Right lobe of liver (tissue), 6 donors: ENCODE results near the gene SOWAHA. TPM values are rescaled to one million over a fixed set of nuclear protein-coding genes. Genes with fewer than 3 reads are reported as not detected.

ENCODE experiments used
- ATAC-seq, 4 donors: fragments of 200-7000 bp; cut with Tn5 transposase; one replicate each; pipeline ENCODE4 v1.9.1; 2020; ENCODE audit warnings: mild to moderate bottlenecking in 4 of 4, moderate library complexity in 4 of 4
- DNase-seq, 3 donors: peaks; one replicate each; pipeline ENCODE4 v3.0.0-alpha.2; 2020
- H3K27ac ChIP-seq, 3 donors: fragments of 200-600 bp; one replicate each; pipeline ENCODE4 v1.8.0; 2022
- H3K27me3 ChIP-seq, 2 donors: fragments of 200-600 bp; one replicate each; pipeline ENCODE4 v1.8.0; 2022
- H3K36me3 ChIP-seq, 4 donors: fragments of 200-600 bp; sonication (generic) in 1 of 4; one replicate each; pipeline versions ENCODE4 v1.5.1 to v1.8.0; 2017 to 2022; ENCODE audit warnings: control low read depth in 1 of 4
- H3K4me1 ChIP-seq, 4 donors: fragments of 200-600 bp; sonication (generic) in 1 of 4; one replicate each; pipeline versions ENCODE4 v1.5.1 to v1.8.0; 2017 to 2022; ENCODE audit warnings: control low read depth in 1 of 4
- H3K4me3 ChIP-seq, 3 donors: fragments of 200-600 bp; one replicate each; pipeline ENCODE4 v1.8.0; 2022
- H3K9me3 ChIP-seq, 4 donors: fragments of 200-600 bp; sonication (generic) in 1 of 4; one replicate each; pipeline versions ENCODE4 v1.5.1 to v1.8.0; 2017 to 2022; ENCODE audit warnings: control low read depth in 1 of 4
- CTCF ChIP-seq, 4 donors: fragments of 200-600 bp in 3 of 4; fragments of 450-650 bp in 1 of 4; IDR thresholded peaks; one replicate each; pipeline versions ENCODE4 v1.5.1 to v1.8.0; 2016 to 2022; ENCODE audit warnings: antibody characterized with exemption in 4 of 4, mild to moderate bottlenecking in 2 of 4
- POLR2A ChIP-seq: fragments of 450-650 bp; IDR thresholded peaks from one replicate; pipeline ENCODE4 v1.6.1; 2017; ENCODE audit warnings: antibody characterized with exemption, mild to moderate bottlenecking
- WGBS: methylation state at CpG from one replicate; pipeline ENCODE4 v1.1.6; 2018; ENCODE audit warnings: low coverage, low lambda C conversion rate; ENCODE audit not compliant: insufficient coverage; ENCODE audit errors: missing lambda C conversion rate; 5-methylcytosine and 5-hydroxymethylcytosine counted together
- intact Hi-C, 2 donors: fragments of 100-400 bp; cut with DNase I; formaldehyde crosslinking; loops; one replicate each; pipeline versions ENCODE4 v1.11.2 to v1.14.1; 2022
- total RNA-seq, 6 experiments: library from RNA; depleted of rRNA in 2 of 6; stranded (reverse); fragments of >200 nt in 2 of 6; fragmentation: NEBNext Ultra II Directional in 3 of 6; extraction: Animal tissue kit (Norgen Biotek cat#: 25700) in 3 of 6; gene quantifications; one replicate each; pipeline versions ENCODE4 v1.1.0 to v1.2.4, GENCODE V29; 2016 to 2023
- donor health status: DM: no; HTN: yes; CAD: no.
- donor health status: DM: no; HTN: no; CAD: no.
- donor health status: DM: no; HTN: no; CAD: no.
- donor health status: DM: no; HTN: yes; CAD: no.
- donor health status: DM: no; HTN: yes; CAD: no.

Gene SOWAHA
- total RNA-seq, 6 experiments from 2014 or later: 0.95 to 4.7 (median 1.4) TPM

- Histone ChIP-seq H3K9me3 (no peaks in the 10 kb centered on the region), H3K4me1 (peaks cover 0 to 5% (median 0%) of the 10 kb centered on the region in 4 donors), H3K27ac (peak overlapping the region; percentile 40 to 55 (median 51)), H3K36me3 (no peaks in the 10 kb centered on the region), H3K4me3 (peak overlapping the region; percentile 78 to 93 (median 78)), H3K27me3 (no peaks in the 10 kb centered on the region)
- DNase-seq: no peak
- intact Hi-C loops: no loop called here
- no peak for TF ChIP-seq CTCF (IDR thresholded peaks at IDR 0.05)
- no peak for TF ChIP-seq POLR2A
- no peak for ATAC-seq
- no CpG with 5 or more reads among the region's 40 CpGs for WGBS
These were observed 36.2 kb upstream of the SOWAHA start for GRCh38 chr5:132776938-132777208.

- intact Hi-C loops: no loop called here
- Histone ChIP-seq H3K4me1 (peaks cover 0 to 5% (median 0%) of the 10 kb centered on the region in 4 donors), H3K4me3 (peak within 1 kb of the TSS; percentile 78 to 93 (median 78)), H3K27ac (peak within 1 kb of the TSS; percentile 40 to 55 (median 51)), H3K36me3 (no peaks in the 10 kb centered on the region), H3K27me3 (no peaks in the 10 kb centered on the region), H3K9me3 (no peaks in the 10 kb centered on the region)
- peak; percentile 77 to 82 (median 78) for ATAC-seq
- TF ChIP-seq POLR2A: no peak
- TF ChIP-seq CTCF (IDR thresholded peaks at IDR 0.05): no peak
- peak; percentile 60 to 67 (median 61) for DNase-seq
- WGBS: 32% methylated on average over 7 of the region's 82 CpGs
These were observed 35.7 kb upstream of the SOWAHA start, which contains the start of gene SEPTIN8 for GRCh38 chr5:132777209-132778069. Gene SEPTIN8, minus strand, starts transcription at chr5:132777239. Its CDS starts 102 bp downstream, at chr5:132777137.

- no peak for DNase-seq
- intact Hi-C loops: no loop called here
- H3K36me3 ChIP-seq: no peaks in the 10 kb centered on the region
- no peak for TF ChIP-seq POLR2A
- no peak for TF ChIP-seq CTCF (IDR thresholded peaks at IDR 0.05)
- 86% methylated on average over 4 of the region's 4 CpGs for WGBS
- H3K27me3 ChIP-seq: no peaks in the 10 kb centered on the region
- H3K27ac ChIP-seq: no peak overlapping the region
- no peaks in the 10 kb centered on the region for H3K9me3 ChIP-seq
- peak overlapping the region in 2 of 3 donors; percentile 78 for H3K4me3 ChIP-seq
- ATAC-seq: no peak
- peaks cover 0 to 5% (median 0%) of the 10 kb centered on the region in 4 donors for H3K4me1 ChIP-seq
These were observed 35.0 kb upstream of the SOWAHA start for GRCh38 chr5:132778129-132778528.

GRCh38 chr5:132778856-132779255, 34.2 kb upstream of the SOWAHA start:
- no peaks in the 10 kb centered on the region for H3K36me3 ChIP-seq
- H3K4me1 ChIP-seq: peaks cover 0 to 5% (median 0%) of the 10 kb centered on the region in 4 donors
- no peak overlapping the region for H3K27ac ChIP-seq
- ATAC-seq: no peak
- TF ChIP-seq POLR2A (no peak), CTCF (IDR thresholded peaks at IDR 0.05) (no peak)
- no peaks in the 10 kb centered on the region for H3K9me3 ChIP-seq
- intact Hi-C loops: no loop called here
- WGBS: 94% methylated on average over 5 of the region's 5 CpGs
- no peak overlapping the region for H3K4me3 ChIP-seq
- DNase-seq: no peak
- no peaks in the 10 kb centered on the region for H3K27me3 ChIP-seq
